Lung (tissue), 12 donors: Measurements from ENCODE around the gene DUSP9. TPM values are rescaled to one million over a fixed set of nuclear protein-coding genes. Genes with fewer than 3 reads are reported as not detected.

ENCODE experiments used
- ATAC-seq: fragments of 200-7000 bp; cut with Tn5 transposase; one replicate; pipeline ENCODE4 v1.9.1; 2020; ENCODE audit warnings: moderate number of reproducible peaks; ENCODE audit not compliant: insufficient read depth, low FRiP score
- DNase-seq, 3 donors: peaks; one replicate each; pipeline ENCODE4 v3.0.0-alpha.2; 2013 to 2017
- H3K27ac ChIP-seq, 2 donors: one replicate each; pipeline ENCODE4 v1.5.1; 2013; ENCODE audit warnings: mild to moderate bottlenecking in 2 of 2, moderate library complexity in 2 of 2, control low read depth in 1 of 2, inconsistent platforms in 1 of 2, low read depth in 1 of 2, low read length in 1 of 2
- H3K27me3 ChIP-seq, 3 donors: one replicate each; pipeline ENCODE4 v1.5.1; 2013; ENCODE audit warnings: low read length in 2 of 3; ENCODE audit not compliant: control insufficient read depth in 3 of 3, insufficient read depth in 3 of 3
- H3K36me3 ChIP-seq, 4 donors: one replicate each; pipeline ENCODE4 v1.5.1; 2013; ENCODE audit warnings: low read length in 4 of 4, mild to moderate bottlenecking in 1 of 4, moderate library complexity in 1 of 4; ENCODE audit not compliant: control insufficient read depth in 4 of 4, insufficient read depth in 4 of 4
- H3K4me1 ChIP-seq, 5 donors: one replicate each; pipeline ENCODE4 v1.5.1; 2013; ENCODE audit warnings: low read length in 5 of 5, mild to moderate bottlenecking in 2 of 5, moderate library complexity in 1 of 5; ENCODE audit not compliant: control insufficient read depth in 5 of 5, insufficient read depth in 5 of 5
- H3K4me3 ChIP-seq: one replicate; pipeline ENCODE4 v1.5.1; 2013; ENCODE audit warnings: mild to moderate bottlenecking, control low read depth, moderate library complexity
- H3K9ac ChIP-seq, 2 donors: one replicate each; pipeline ENCODE4 v1.5.1; 2013; ENCODE audit warnings: low read length in 2 of 2, control low read depth in 1 of 2; ENCODE audit not compliant: insufficient read depth in 1 of 2
- H3K9me3 ChIP-seq, 4 donors: one replicate each; pipeline ENCODE4 v1.5.1; 2013; ENCODE audit warnings: low read length in 3 of 4, mild to moderate bottlenecking in 1 of 4, moderate library complexity in 1 of 4; ENCODE audit not compliant: control insufficient read depth in 4 of 4, insufficient read depth in 3 of 4
- WGBS, 2 donors: extraction: QIAGEN DNeasy Blood & Tissue Kit; methylation state at CpG; one replicate each; pipeline ENCODE4 v1.1.7; 2013; 5-methylcytosine and 5-hydroxymethylcytosine counted together
- polyA plus RNA-seq, 2 donors: library from polyadenylated mRNA; stranded (reverse); fragments of 200-250 nt; gene quantifications; one replicate each; pipeline ENCODE4 v1.2.1, GENCODE V29; 2013
- total RNA-seq, 2 donors: library from RNA; depleted of rRNA in 1 of 2; stranded (reverse); fragments of >200 nt in 1 of 2; gene quantifications; one replicate each; pipeline ENCODE4 v1.2.1, GENCODE V29; 2014 to 2021
- TF ChIP-seq, protein P1 (sequence below): IDR thresholded peaks from 2 replicates; pipeline ENCODE4 v1.5.1; 2012; ENCODE audit warnings: mild to moderate bottlenecking; ENCODE audit errors: control extremely low read depth, extremely low read depth
- donor health status: control.
- donor health status: control.
- donor health status: Bipolar disorder and iron deficiency.
- donor health status: healthy.
- donor health status: DM: yes; HTN: yes; CAD: no.

Gene DUSP9
- total and polyA plus RNA-seq, 4 donors: 0.10 to 0.55 (median 0.23) TPM

DNA sequence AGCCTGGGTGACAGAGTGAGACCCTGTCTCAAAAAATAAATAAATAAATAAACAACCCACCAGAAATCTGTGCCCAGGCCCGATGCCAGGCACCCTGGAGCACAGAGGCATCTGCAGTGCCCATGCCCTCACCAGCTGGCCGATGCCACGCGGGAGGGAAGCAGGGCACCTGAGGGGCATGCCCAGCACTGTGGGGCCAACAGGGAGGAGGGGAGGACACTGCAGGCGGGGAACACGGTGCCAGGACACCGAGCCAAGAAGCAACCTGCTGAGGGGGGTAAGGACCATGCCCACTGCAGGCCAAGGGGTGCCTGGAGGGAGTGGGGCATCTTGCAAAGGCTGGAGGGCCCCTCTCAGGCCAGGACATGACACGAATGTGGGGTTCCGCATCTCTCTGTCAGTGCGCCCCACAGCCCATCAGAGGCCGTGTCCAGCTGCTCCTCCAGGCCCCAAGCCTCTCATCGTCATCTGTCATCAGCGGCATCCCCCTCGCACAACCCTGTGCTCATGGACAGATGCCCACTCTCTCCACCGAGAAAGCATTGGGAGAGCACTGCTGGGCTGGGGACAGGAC, 13.3 kb upstream of the DUSP9 start:
- H3K36me3 ChIP-seq: no peaks in the 10 kb centered on the region
- no peak overlapping the region for H3K27ac ChIP-seq
- DNase-seq (no peak), ATAC-seq (no peak)
- peaks cover 0 to 7% (median 0%) of the 10 kb centered on the region in 4 donors for H3K9me3 ChIP-seq
- WGBS, 2 donors: 77 to 83% methylated on average over 10 to 15 of the region's 15 CpGs
- no peak overlapping the region for H3K9ac ChIP-seq
- H3K4me1 ChIP-seq: peaks cover 0 to 9% (median 4%) of the 10 kb centered on the region in 5 donors
- TF ChIP-seq, protein P1, sequence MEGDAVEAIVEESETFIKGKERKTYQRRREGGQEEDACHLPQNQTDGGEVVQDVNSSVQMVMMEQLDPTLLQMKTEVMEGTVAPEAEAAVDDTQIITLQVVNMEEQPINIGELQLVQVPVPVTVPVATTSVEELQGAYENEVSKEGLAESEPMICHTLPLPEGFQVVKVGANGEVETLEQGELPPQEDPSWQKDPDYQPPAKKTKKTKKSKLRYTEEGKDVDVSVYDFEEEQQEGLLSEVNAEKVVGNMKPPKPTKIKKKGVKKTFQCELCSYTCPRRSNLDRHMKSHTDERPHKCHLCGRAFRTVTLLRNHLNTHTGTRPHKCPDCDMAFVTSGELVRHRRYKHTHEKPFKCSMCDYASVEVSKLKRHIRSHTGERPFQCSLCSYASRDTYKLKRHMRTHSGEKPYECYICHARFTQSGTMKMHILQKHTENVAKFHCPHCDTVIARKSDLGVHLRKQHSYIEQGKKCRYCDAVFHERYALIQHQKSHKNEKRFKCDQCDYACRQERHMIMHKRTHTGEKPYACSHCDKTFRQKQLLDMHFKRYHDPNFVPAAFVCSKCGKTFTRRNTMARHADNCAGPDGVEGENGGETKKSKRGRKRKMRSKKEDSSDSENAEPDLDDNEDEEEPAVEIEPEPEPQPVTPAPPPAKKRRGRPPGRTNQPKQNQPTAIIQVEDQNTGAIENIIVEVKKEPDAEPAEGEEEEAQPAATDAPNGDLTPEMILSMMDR: no peak
- peaks cover 0 to 3% (median 0%) of the 10 kb centered on the region in 3 donors for H3K27me3 ChIP-seq
- H3K4me3 ChIP-seq: no peak overlapping the region

DNA sequence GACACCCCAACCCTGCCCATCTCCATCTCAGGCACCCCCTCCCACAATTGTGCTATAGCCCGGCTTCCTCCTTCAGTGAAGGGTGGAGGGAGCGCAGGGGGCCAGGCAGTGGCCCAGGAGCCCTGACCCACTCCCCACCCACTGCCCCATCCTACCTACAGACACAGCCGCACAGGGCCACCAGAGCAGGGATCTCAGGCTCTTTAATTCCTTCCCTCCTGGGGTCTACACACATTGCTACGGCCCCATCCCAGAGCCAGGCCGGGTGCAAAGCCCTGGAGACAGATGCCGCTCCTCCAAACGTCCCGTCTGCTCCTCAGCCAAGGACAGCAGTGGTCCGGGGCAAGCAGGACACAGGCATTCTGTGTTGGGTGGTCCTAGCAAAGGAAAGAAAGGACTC, 12.8 kb upstream of the DUSP9 start:
- no peak overlapping the region for H3K9ac ChIP-seq
- TF ChIP-seq, protein P1: no peak
- DNase-seq (peak in 1 of 3 donors; percentile 9), ATAC-seq (no peak)
- WGBS, 2 donors: 86 to 94% methylated on average over 8 to 9 of the region's 9 CpGs
- no peaks in the 10 kb centered on the region for H3K36me3 ChIP-seq
- peaks cover 0 to 3% (median 0%) of the 10 kb centered on the region in 3 donors for H3K27me3 ChIP-seq
- no peak overlapping the region for H3K4me3 ChIP-seq
- peaks cover 0 to 9% (median 4%) of the 10 kb centered on the region in 5 donors for H3K4me1 ChIP-seq
- no peak overlapping the region for H3K27ac ChIP-seq
- H3K9me3 ChIP-seq: peaks cover 0 to 7% (median 0%) of the 10 kb centered on the region in 4 donors

DNA sequence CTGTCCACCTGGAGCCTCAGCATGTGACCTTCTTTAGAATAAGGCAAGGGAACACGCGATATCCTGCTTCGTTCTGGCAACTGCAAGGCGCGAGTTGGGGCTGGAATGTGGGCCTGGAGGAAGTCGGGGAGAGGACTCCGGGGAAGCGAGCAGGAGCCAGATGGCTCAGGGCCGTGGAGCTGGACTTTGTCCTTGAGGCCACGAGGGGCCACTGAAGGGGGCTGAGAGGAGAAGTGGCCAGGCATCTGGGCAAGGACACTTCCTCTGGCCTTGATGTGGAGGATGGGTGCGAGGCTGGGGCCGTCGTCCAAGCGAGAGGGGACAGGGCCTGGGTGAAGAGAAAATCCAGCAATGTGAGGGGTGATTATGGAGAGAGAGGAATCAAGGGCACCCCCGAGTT, 12.2 kb upstream of the DUSP9 start:
- Histone ChIP-seq H3K4me3 (no peak overlapping the region), H3K36me3 (no peaks in the 10 kb centered on the region), H3K27me3 (peaks cover 0 to 3% (median 0%) of the 10 kb centered on the region in 3 donors), H3K9ac (no peak overlapping the region), H3K27ac (no peak overlapping the region), H3K4me1 (peaks cover 0 to 9% (median 4%) of the 10 kb centered on the region in 5 donors), H3K9me3 (peaks cover 0 to 6% (median 0%) of the 10 kb centered on the region in 4 donors)
- DNase-seq (peak; percentile 70 to 81 (median 71)), ATAC-seq (no peak)
- 69% methylated on average over 9 to 15 of the region's 15 CpGs for WGBS, 2 donors
- TF ChIP-seq, protein P1: no peak

DNA sequence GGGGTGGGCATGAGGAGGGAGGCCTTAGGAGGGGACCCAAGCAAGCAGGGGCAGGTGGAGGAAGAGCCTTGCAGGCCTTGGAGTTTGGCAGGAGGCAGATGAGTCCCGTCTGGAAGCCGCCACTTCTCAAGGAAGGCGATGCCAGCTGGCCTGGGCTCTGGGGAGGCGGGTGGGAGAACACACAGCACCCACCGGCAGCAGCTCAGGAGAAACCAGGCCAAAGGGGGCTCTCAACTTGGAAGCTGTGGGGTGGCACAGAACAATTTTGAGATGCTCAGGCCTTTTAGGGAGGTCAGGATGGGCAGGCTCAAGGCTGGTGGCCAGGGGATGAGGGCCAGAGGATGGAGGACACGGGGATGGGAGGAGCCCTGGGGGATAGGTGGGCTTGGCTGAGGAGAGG, 11.6 kb upstream of the DUSP9 start:
- ATAC-seq (no peak), DNase-seq (peak; percentile 7 to 36 (median 24))
- TF ChIP-seq, protein P1: no peak
- Histone ChIP-seq H3K4me1 (peaks cover 0 to 9% (median 4%) of the 10 kb centered on the region in 5 donors), H3K9me3 (peaks cover 0 to 7% (median 0%) of the 10 kb centered on the region in 4 donors), H3K36me3 (no peaks in the 10 kb centered on the region), H3K27me3 (peaks cover 0 to 3% (median 0%) of the 10 kb centered on the region in 3 donors), H3K27ac (no peak overlapping the region), H3K4me3 (no peak overlapping the region), H3K9ac (no peak overlapping the region)
- 82 to 89% methylated on average over 6 of the region's 6 CpGs for WGBS, 2 donors
